GM18909 (cell line): ENCODE data around the gene MMP3.

Source experiments
- ATAC-seq: cut with Tn5 transposase; IDR thresholded peaks from one replicate; pipeline ENCODE4 v1.9.1; 2021; ENCODE audit warnings: mild to moderate bottlenecking; ENCODE audit not compliant: unreplicated experiment, poor library complexity

Gene MMP3

DNA sequence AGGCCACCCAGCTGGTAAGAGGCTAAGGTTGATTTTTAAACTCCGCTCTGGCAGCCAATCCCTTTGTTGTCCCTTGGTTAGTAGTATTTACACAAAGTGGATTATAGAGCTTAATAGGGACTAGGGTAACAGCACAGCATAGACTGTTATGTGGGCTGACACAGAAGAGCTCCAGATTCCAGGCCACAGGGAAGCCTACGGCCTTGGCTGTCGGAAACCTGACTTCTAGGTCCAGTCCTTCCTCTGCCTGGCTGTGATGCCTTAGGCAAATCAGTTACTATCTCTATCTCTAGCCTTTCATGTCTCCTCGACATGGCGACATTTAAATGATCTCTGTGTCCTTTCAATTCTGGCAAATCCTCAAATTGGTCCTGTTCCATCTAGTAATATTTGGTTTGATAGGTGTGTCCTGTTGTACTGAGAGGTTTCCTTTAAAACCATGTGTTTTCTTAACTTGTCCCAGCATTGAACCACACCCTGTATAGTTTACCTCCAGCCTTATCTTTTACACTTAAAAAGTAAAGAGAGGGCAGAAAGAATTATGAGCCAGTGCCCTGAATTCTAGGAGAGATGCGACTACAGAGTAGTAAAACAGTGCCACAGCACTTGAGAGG is 49.6 kb downstream of the MMP3 start:
- ATAC-seq: no peak

DNA sequence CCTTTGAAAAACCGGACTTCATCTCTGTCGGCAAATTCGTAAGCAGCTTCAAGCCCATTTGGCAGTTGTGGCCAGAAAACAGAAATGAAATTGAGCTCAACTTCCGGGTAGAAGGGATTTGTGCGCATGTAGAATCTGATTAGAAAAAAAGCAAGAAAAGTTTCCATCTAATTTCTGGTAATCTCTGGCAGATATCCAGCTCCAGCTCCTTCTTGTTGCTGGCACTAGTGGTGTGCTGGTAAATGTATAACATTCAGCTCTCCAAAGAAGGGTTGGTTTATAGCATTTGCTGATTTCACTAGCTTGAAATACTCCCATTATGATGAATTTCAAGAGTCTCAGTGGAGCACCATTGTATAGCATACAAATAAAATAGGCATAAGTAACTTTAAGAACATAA is 50.8 kb downstream of the MMP3 start:
- no peak for ATAC-seq

DNA sequence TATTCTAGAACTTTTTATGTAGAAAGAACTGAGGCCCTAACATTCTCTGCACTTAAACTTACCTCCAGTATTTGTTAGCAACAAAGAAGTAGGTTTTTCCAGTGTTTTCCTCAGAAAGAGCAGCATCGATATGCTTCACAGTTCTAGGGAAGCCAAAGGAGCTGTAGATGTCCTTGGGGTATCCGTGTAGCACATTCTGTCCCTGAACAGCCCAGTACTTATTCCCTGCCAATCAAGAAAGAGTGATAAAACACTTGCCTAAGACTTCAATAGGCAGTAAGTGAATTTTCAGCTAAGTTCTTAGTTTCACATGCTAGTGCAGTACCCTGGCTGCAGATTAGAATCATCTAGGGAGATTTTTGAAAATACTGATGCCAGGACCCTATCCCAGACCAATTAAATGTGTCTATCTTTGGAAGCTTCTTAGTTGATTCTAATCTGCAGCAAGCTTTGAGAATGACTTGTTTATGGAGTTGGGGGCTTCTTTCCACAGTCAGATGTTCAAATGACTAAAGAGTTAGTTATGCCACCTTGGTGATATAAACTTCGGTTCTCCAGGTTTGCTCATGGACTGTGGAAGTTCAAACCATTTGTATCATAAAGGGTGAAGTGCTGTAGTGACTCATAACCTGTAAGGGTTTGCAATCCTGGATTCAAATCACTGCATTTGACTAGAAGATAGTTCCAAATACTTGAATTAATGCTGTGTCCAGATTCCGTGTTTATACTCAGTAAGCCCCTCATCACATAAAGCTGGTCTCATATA is 52.0 kb downstream of the MMP3 start:
- ATAC-seq: no peak

DNA sequence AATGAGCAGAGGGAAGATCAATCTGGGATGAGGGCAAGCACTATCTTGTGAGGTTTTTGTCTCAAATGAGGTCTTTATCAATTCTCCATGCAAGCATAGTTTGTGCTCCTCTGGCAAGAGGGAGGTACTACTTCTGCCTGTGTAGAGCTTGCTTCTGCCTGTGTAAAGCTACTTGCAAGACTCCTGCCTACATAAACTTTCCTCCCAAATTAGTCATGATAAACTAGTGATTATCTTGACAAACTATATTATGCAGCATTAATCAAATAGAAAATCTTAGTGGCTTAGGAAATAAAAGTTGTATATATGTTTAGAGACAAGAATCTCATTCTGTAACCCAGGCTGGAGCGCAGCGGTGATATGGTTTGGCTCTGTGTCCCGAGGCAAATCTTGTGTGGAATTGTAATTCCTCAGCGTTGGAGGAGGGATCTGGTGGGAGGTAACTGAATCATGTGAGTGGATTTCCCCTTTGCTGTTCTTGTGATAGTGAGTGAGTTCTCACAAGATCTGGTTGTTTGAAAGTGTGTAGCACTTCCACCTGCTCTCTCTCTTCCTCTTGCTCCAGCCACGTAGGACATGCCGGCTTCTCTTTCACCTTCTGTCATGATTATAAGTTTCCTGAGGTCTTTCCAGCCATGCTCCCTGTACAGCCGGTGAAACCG is 54.9 kb downstream of the MMP3 start:
- no peak for ATAC-seq
